Measurements from ENCODE around the gene LRRC1. TPM values are rescaled to one million over a fixed set of nuclear protein-coding genes. Genes with fewer than 3 reads are reported as not detected.

The LRRC1 gene
- total and polyA plus RNA-seq, 10 of the 15 experiments (the other 5 are each of a cell fraction or from before 2014, with no cell fraction given), result 0.35 to 9.3 (median 0.63) TPM

DNA sequence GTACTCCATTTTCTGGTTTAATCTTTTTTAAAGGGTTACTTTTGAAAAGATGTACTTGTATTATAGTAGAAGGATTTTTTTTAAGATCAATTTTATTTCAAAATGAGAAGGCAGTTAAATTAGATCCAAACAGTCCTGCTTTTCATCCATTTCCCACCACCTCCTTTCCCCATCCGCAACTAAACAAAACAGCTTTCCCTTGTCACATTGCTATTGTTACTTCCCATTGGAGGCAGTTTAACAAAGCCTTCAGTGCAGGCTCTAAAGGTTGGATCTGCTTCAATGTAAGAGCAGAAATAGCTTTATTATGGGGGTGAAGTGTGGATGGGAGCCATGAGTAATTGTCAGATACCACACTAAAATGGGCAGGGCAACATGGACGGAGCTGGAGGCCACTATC, 65.7 kb downstream of the LRRC1 start:
- no peaks in the 10 kb centered on the region for H3K9me3 ChIP-seq (replicated peaks; ENCODE audit: control insufficient read depth, insufficient read depth, low read length)
- no peaks in the 10 kb centered on the region for H3K4me1 ChIP-seq (ENCODE audit: control insufficient read depth, insufficient read depth, low read length)
- no peak for ATAC-seq
- 54% methylated on average over 2 of the region's 2 CpGs for WGBS (ENCODE audit: insufficient coverage, insufficient replicate concordance, low lambda C conversion rate, missing lambda C conversion rate)
- H3K9ac ChIP-seq (ENCODE audit: control insufficient read depth, insufficient read depth, low read length), result no peak overlapping the region
- no peak overlapping the region for H2AFZ ChIP-seq (ENCODE audit: control insufficient read depth, low read depth, low read length)
- H3K27me3 ChIP-seq (replicated peaks in 1 of 2; ENCODE audit: control insufficient read depth in 2 of 2, insufficient read depth in 2 of 2, low read length in 1 of 2), result peaks cover 0 to 2% of the 10 kb centered on the region in 2 experiments; a peak in 1 of 4 replicates
- intact Hi-C loops (cut with micrococcal nuclease; ENCODE audit: unreplicated experiment) (no loop called here), in situ Hi-C loops (cut with MboI) (no loop called here)
- no peaks in the 10 kb centered on the region for H3K36me3 ChIP-seq (ENCODE audit: control insufficient read depth in 2 of 2, insufficient read depth in 2 of 2, low read length in 1 of 2)
- ChIA-PET POLR2A (no interaction called here), SMC1A (ENCODE audit: uncharacterized antibody, unreplicated experiment) (interaction anchor here (0.6 to 2.0 kb wide), 5 partner anchors 13 to 49 kb away, joined by 3 to 5 read pairs (median 3); no protein-coding TSS in a partner anchor), RAD21 (ENCODE audit: unreplicated experiment) (no interaction called here), CTCF (no interaction called here)
- TF ChIP-seq, protein P1, sequence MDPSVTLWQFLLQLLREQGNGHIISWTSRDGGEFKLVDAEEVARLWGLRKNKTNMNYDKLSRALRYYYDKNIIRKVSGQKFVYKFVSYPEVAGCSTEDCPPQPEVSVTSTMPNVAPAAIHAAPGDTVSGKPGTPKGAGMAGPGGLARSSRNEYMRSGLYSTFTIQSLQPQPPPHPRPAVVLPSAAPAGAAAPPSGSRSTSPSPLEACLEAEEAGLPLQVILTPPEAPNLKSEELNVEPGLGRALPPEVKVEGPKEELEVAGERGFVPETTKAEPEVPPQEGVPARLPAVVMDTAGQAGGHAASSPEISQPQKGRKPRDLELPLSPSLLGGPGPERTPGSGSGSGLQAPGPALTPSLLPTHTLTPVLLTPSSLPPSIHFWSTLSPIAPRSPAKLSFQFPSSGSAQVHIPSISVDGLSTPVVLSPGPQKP (IDR thresholded peaks at IDR 0.05; ENCODE audit: low read depth, low read length), result no peak
- TF ChIP-seq ZNF274 (IDR thresholded peaks at IDR 0.05; ENCODE audit: insufficient read depth, insufficient read length), result no peak
- TF ChIP-seq BACH1 (IDR thresholded peaks at IDR 0.05; ENCODE audit: borderline replicate concordance), result no peak
- TF ChIP-seq GATAD2B (conservative IDR thresholded peaks at IDR 0.05; ENCODE audit: low read depth), result no peak
- TF ChIP-seq, protein P2, sequence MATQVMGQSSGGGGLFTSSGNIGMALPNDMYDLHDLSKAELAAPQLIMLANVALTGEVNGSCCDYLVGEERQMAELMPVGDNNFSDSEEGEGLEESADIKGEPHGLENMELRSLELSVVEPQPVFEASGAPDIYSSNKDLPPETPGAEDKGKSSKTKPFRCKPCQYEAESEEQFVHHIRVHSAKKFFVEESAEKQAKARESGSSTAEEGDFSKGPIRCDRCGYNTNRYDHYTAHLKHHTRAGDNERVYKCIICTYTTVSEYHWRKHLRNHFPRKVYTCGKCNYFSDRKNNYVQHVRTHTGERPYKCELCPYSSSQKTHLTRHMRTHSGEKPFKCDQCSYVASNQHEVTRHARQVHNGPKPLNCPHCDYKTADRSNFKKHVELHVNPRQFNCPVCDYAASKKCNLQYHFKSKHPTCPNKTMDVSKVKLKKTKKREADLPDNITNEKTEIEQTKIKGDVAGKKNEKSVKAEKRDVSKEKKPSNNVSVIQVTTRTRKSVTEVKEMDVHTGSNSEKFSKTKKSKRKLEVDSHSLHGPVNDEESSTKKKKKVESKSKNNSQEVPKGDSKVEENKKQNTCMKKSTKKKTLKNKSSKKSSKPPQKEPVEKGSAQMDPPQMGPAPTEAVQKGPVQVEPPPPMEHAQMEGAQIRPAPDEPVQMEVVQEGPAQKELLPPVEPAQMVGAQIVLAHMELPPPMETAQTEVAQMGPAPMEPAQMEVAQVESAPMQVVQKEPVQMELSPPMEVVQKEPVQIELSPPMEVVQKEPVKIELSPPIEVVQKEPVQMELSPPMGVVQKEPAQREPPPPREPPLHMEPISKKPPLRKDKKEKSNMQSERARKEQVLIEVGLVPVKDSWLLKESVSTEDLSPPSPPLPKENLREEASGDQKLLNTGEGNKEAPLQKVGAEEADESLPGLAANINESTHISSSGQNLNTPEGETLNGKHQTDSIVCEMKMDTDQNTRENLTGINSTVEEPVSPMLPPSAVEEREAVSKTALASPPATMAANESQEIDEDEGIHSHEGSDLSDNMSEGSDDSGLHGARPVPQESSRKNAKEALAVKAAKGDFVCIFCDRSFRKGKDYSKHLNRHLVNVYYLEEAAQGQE (IDR thresholded peaks at IDR 0.05; ENCODE audit: low read depth, low read length), result no peak
- TF ChIP-seq IRF4 (IDR thresholded peaks at IDR 0.05; ENCODE audit: low read depth, low read length), result no peak
- no peak overlapping the region for H3K4me3 ChIP-seq
- H3K79me2 ChIP-seq (ENCODE audit: control insufficient read depth, insufficient read depth, low read length), result no peaks in the 10 kb centered on the region
- H3K4me2 ChIP-seq (ENCODE audit: control insufficient read depth, insufficient read depth), result no peak overlapping the region
- H4K20me1 ChIP-seq (ENCODE audit: control insufficient read depth, insufficient read depth), result no peaks in the 10 kb centered on the region
- H3K27ac ChIP-seq (ENCODE audit: control insufficient read depth, insufficient read depth), result no peak overlapping the region
- no peak for FAIRE-seq
- no TSS peak for BruUV-seq (replicated peaks)
- no peak for DNase-seq (ENCODE audit: low read depth, low spot score)

Measured in GM12878 (cell line).